A549 (cell line): Measurements from ENCODE around the gene EXOC3L2. TPM values are rescaled to one million over a fixed set of nuclear protein-coding genes. Genes with fewer than 3 reads are reported as not detected.
A peak's percentile ranks its signal among the peaks of the same experiment; 100 is the strongest.

Experiments
- ATAC-seq, 2 experiments: fragments of 200-7000 bp in 1 of 2; fragments of >200 bp in 1 of 2; cut with Nextera tagmentation in 1 of 2; cut with Tn5 transposase in 1 of 2; 3 replicates each; pipeline versions ENCODE4 v1.8.0 to v1.9.1; 2018 to 2020; ENCODE audit warnings: mild to moderate bottlenecking in 1 of 2, moderate library complexity in 1 of 2
- CTCF ChIA-PET: fragments of 300-600 bp; sonication (Branson Sonifier 250); formaldehyde crosslinking; extraction: SDS; loops from one replicate; lab custom pipeline; 2021; ENCODE audit warnings: antibody characterized with exemption, inconsistent platforms; lab: Yijun Ruan, JAX
- POLR2A ChIA-PET: fragments of 350-600 bp; formaldehyde crosslinking; extraction: SDS; loops from one replicate; lab custom pipeline; 2021; ENCODE audit warnings: antibody characterized with exemption, inconsistent platforms; lab: Yijun Ruan, JAX
- DNase-seq, 2 experiments: peaks; one replicate each; pipeline versions ENCODE4 v3.0.0 to v3.0.0-alpha.2; 2011 to 2016; ENCODE audit warnings: low read depth in 1 of 2, low spot score in 1 of 2
- FAIRE-seq: peaks from 2 replicates; lab custom pipeline; 2011; peaks lifted over from hg19 to GRCh38; lab: Jason Lieb, UNC
- H3K27ac ChIP-seq, 2 experiments: fragments of >200 bp; sonication (Bioruptor Twin); formaldehyde crosslinking; 3 replicates each; pipeline ENCODE4 v1.5.1; 2016 to 2017
- H3K4me1 ChIP-seq: fragments of >200 bp; sonication (Bioruptor Twin); formaldehyde crosslinking; 3 replicates; pipeline ENCODE4 v1.6.1; 2016
- H3K4me2 ChIP-seq: fragments of >200 bp; sonication (Bioruptor Twin); formaldehyde crosslinking; 3 replicates; pipeline ENCODE4 v1.6.1; 2016
- H3K4me3 ChIP-seq: fragments of >200 bp; sonication (Bioruptor Twin); formaldehyde crosslinking; 3 replicates; pipeline ENCODE4 v1.5.1; 2016
- H3K9me3 ChIP-seq: fragments of >200 bp; sonication (Bioruptor Twin); formaldehyde crosslinking; 3 replicates; pipeline ENCODE4 v1.6.1; 2016
- ATOH8 ChIP-seq: fragments of 250-450 bp; sonication (Bioruptor Pico); IDR thresholded peaks from 2 replicates; pipeline ENCODE4 v1.5.0; 2020; ENCODE audit warnings: low read depth, mild to moderate bottlenecking, moderate library complexity
- BCL3 ChIP-seq: fragments of >200 bp; sonication (Bioruptor Twin); formaldehyde crosslinking; IDR thresholded peaks from 3 replicates; pipeline ENCODE4 v1.6.1; 2016
- CEBPB ChIP-seq, 2 experiments: fragments of >200 bp in 1 of 2; sonication (Bioruptor Twin) in 1 of 2; formaldehyde crosslinking in 1 of 2; IDR thresholded peaks; 2 replicates each; pipeline ENCODE4 v1.6.1; 2012 to 2016
- CHD2 ChIP-seq: fragments of 150-350 bp; IDR thresholded peaks from 2 replicates; pipeline ENCODE4 v1.6.1; 2014; ENCODE audit warnings: low read length; ENCODE audit not compliant: partially characterized antibody
- CHD4 ChIP-seq: fragments of 200-600 bp; sonication (generic); IDR thresholded peaks from 2 replicates; pipeline ENCODE4 v1.6.1; 2016; ENCODE audit warnings: antibody characterized with exemption, mild to moderate bottlenecking, borderline replicate concordance
- EP300 ChIP-seq, 2 experiments: fragments of >200 bp; sonication (Bioruptor Twin); formaldehyde crosslinking; IDR thresholded peaks; 2 replicates in 1 of 2; 3 replicates in 1 of 2; pipeline ENCODE4 v1.6.1; 2016 to 2017
- FOSB ChIP-seq: fragments of 250-450 bp; sonication (Bioruptor Pico); IDR thresholded peaks from 2 replicates; pipeline ENCODE4 v1.5.0; 2020; ENCODE audit warnings: mild to moderate bottlenecking, moderate library complexity
- FOXS1 ChIP-seq: fragments of 250-450 bp; sonication (Bioruptor Pico); IDR thresholded peaks from 2 replicates; pipeline ENCODE4 v1.5.0; 2020; ENCODE audit warnings: mild to moderate bottlenecking, moderate library complexity
- HES2 ChIP-seq: fragments of >200 bp; sonication (Bioruptor Twin); formaldehyde crosslinking; IDR thresholded peaks from 2 replicates; pipeline ENCODE4 v1.6.1; 2016
- HEYL ChIP-seq: fragments of 250-450 bp; sonication (Bioruptor Pico); IDR thresholded peaks from 2 replicates; pipeline ENCODE4 v1.8.0; 2021; ENCODE audit warnings: mild to moderate bottlenecking, moderate library complexity
- HMGXB4 ChIP-seq: fragments of 250-450 bp; sonication (Bioruptor Pico); IDR thresholded peaks from 2 replicates; pipeline ENCODE4 v1.5.0; 2021; ENCODE audit warnings: mild to moderate bottlenecking, moderate library complexity, borderline replicate concordance
- HOXB13 ChIP-seq: fragments of 250-450 bp; sonication (Bioruptor Pico); IDR thresholded peaks from 2 replicates; pipeline ENCODE4 v1.5.0; 2020; ENCODE audit warnings: low read depth, mild to moderate bottlenecking, moderate library complexity
- JUN ChIP-seq, 2 experiments: fragments of >200 bp; sonication (Bioruptor Twin); formaldehyde crosslinking; IDR thresholded peaks; 2 replicates in 1 of 2; 3 replicates in 1 of 2; pipeline ENCODE4 v1.6.1; 2016 to 2017
- KDM1A ChIP-seq: fragments of 200-600 bp; sonication (generic); IDR thresholded peaks from 2 replicates; pipeline ENCODE4 v1.6.1; 2016; ENCODE audit warnings: low read depth, mild to moderate bottlenecking
- NPAS2 ChIP-seq: fragments of 250-450 bp; sonication (Bioruptor Pico); IDR thresholded peaks from 2 replicates; pipeline ENCODE4 v1.8.0; 2022; ENCODE audit warnings: mild to moderate bottlenecking, moderate library complexity, borderline replicate concordance
- RAD21 ChIP-seq, 2 experiments: fragments of >200 bp in 1 of 2; sonication (Bioruptor Twin) in 1 of 2; formaldehyde crosslinking in 1 of 2; IDR thresholded peaks in 1 of 2; conservative IDR thresholded peaks in 1 of 2; 2 replicates in 1 of 2; 3 replicates in 1 of 2; pipeline ENCODE4 v1.6.1; 2012 to 2018; ENCODE audit warnings: inconsistent platforms in 1 of 2
- REST ChIP-seq: fragments of 200-600 bp; sonication (generic); IDR thresholded peaks from 2 replicates; pipeline ENCODE4 v1.6.1; 2016; ENCODE audit warnings: antibody characterized with exemption, mild to moderate bottlenecking, moderate library complexity
- RNF2 ChIP-seq: fragments of 200-600 bp; sonication (generic); IDR thresholded peaks from 2 replicates; pipeline ENCODE4 v1.6.1; 2016; ENCODE audit warnings: low read depth, mild to moderate bottlenecking, antibody characterized with exemption, moderate library complexity, borderline replicate concordance
- SMC3 ChIP-seq: fragments of >200 bp; sonication (Bioruptor Twin); formaldehyde crosslinking; IDR thresholded peaks from 3 replicates; pipeline ENCODE4 v1.6.1; 2018; ENCODE audit warnings: inconsistent platforms
- SREBF2 ChIP-seq: fragments of 450-650 bp; IDR thresholded peaks from 2 replicates; pipeline ENCODE4 v1.6.1; 2014; ENCODE audit warnings: mild to moderate bottlenecking, moderate library complexity
- USF2 ChIP-seq: fragments of 450-650 bp; IDR thresholded peaks from 2 replicates; pipeline ENCODE4 v1.6.1; 2014; ENCODE audit warnings: antibody characterized with exemption
- WGBS: methylation state at CpG from one replicate; pipeline ENCODE4 v1.1.6; 2017; ENCODE audit errors: missing lambda C conversion rate; 5-methylcytosine and 5-hydroxymethylcytosine counted together
- polyA plus RNA-seq, 4 experiments: library from polyadenylated mRNA; depleted of rRNA in 3 of 4; stranded (reverse); fragments of >200 nt; fragmentation: RNase III in 1 of 4; extraction: RNeasy Plus Mini Kit Qiagen cat#74134 plus additional on column Dnase treatment in 1 of 4; gene quantifications; 2 replicates in 3 of 4; 3 replicates in 1 of 4; pipeline ENCODE4 v1.2.3, GENCODE V29; 2011 to 2017

The EXOC3L2 gene
- polyA plus RNA-seq, 2 of the 4 experiments (the other 2 are of a cell fraction) = 0.16 to 0.50 TPM

GRCh38 chr19:45255611-45256157 is 10.5 kb upstream of the EXOC3L2 start:
- Histone ChIP-seq H3K4me2 (no peak overlapping the region), H3K4me3 (no peak overlapping the region), H3K9me3 (no peaks in the 10 kb centered on the region), H3K27ac (no peak overlapping the region), H3K4me1 (peaks cover 2% of the 10 kb centered on the region; the same call in 1 of the 3 replicates)
- ATAC-seq (no peak), FAIRE-seq (no peak), DNase-seq (no peak)
- 80% methylated on average over 7 of the region's 9 CpGs for WGBS
- TF ChIP-seq REST (no peak), EP300 (IDR thresholded peaks at IDR 0.05) (no peak), CHD2 (no peak), HMGXB4 (CRISPR knock-in tag) (no peak), SMC3 (no peak), RNF2 (no peak), RAD21 (conservative IDR thresholded peaks at IDR 0.05 in 1 of 2, IDR thresholded peaks at IDR 0.05 in 1 of 2) (no peak), HEYL (CRISPR knock-in tag) (no peak), CHD4 (no peak), FOSB (CRISPR knock-in tag) (no peak), CEBPB (IDR thresholded peaks at IDR 0.05) (no peak)
- ChIA-PET POLR2A (no interaction called here), CTCF (no interaction called here)

- no peak for DNase-seq
- WGBS = no CpG with 5 or more reads among the region's 11 CpGs
- CTCF ChIA-PET = interaction anchor here (0.9 to 2.1 kb wide), 4 partner anchors 16 to 85 kb away, joined by 3 to 10 read pairs (median 3); no protein-coding TSS in a partner anchor
- H3K4me3 ChIP-seq = no peak overlapping the region
- no peak overlapping the region for H3K27ac ChIP-seq
- H3K4me2 ChIP-seq = no peak overlapping the region
- FAIRE-seq = no peak
- POLR2A ChIA-PET = no interaction called here
- ATAC-seq = no peak
- peak; percentile 17; the same call in 1 of the 2 replicates for TF ChIP-seq USF2
- TF ChIP-seq EP300 (IDR thresholded peaks at IDR 0.05) = no peak
- no peaks in the 10 kb centered on the region for H3K9me3 ChIP-seq
- peaks cover 7% of the 10 kb centered on the region; the same call in 2 of the 3 replicates for H3K4me1 ChIP-seq
Measured at GRCh38 chr19:45254044-45254531, 8.9 kb upstream of the EXOC3L2 start.

GRCh38 chr19:45253396-45254027 is 8.3 kb upstream of the EXOC3L2 start:
- Histone ChIP-seq H3K4me2 (peak overlapping the region; percentile 98; the same call in 1 of the 3 replicates), H3K9me3 (no peaks in the 10 kb centered on the region), H3K4me1 (peaks cover 7% of the 10 kb centered on the region; the same call in 2 of the 3 replicates), H3K27ac (no peak overlapping the region), H3K4me3 (no peak overlapping the region)
- CTCF ChIA-PET = interaction anchor here (0.6 to 2.1 kb wide), 2 partner anchors 46 to 86 kb away, joined by 4 to 10 read pairs; no protein-coding TSS in a partner anchor
- DNase-seq (no peak), ATAC-seq (no peak), FAIRE-seq (no peak)
- POLR2A ChIA-PET = no interaction called here
- 78% methylated on average over 11 of the region's 12 CpGs for WGBS
- TF ChIP-seq KDM1A = no peak
- TF ChIP-seq HES2 = no peak
- TF ChIP-seq BCL3 = no peak
- no peak for TF ChIP-seq FOSB (CRISPR knock-in tag)
- no peak for TF ChIP-seq FOXS1 (CRISPR knock-in tag)
- TF ChIP-seq SREBF2 = no peak
- TF ChIP-seq JUN (IDR thresholded peaks at IDR 0.05) = no peak
- no peak for TF ChIP-seq HOXB13 (CRISPR knock-in tag)
- TF ChIP-seq ATOH8 (CRISPR knock-in tag) = no peak
- TF ChIP-seq USF2 = no peak
- TF ChIP-seq NPAS2 (CRISPR knock-in tag) = no peak
